ENCODE measurements around the gene DRC3.
"Not testable (repeated sequence)": the region's sequence is repeated elsewhere in the genome, so short reads cannot be mapped to it uniquely, and the experiment has no call there.

DRC3 gene

DNA sequence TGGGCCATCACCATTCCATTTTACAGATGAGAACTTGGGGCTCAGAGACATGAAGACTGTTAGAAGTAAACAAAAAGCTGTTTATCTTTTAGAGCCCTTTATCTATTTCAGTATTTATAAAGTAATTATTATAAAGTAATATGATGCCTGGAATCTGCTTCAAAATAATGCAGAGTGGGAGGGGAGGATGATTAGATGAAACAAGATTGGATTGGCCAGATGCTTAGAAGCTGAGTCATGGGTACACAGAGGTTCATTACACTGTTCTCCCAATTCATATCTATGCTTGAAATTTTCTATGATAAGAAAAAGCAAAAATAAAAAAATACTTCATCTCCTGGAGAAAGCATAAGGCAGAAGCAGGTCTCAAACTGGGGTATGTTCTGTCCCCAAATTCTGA, 29.8 kb upstream of the DRC3 start:
- no peak for DNase-seq

DNA sequence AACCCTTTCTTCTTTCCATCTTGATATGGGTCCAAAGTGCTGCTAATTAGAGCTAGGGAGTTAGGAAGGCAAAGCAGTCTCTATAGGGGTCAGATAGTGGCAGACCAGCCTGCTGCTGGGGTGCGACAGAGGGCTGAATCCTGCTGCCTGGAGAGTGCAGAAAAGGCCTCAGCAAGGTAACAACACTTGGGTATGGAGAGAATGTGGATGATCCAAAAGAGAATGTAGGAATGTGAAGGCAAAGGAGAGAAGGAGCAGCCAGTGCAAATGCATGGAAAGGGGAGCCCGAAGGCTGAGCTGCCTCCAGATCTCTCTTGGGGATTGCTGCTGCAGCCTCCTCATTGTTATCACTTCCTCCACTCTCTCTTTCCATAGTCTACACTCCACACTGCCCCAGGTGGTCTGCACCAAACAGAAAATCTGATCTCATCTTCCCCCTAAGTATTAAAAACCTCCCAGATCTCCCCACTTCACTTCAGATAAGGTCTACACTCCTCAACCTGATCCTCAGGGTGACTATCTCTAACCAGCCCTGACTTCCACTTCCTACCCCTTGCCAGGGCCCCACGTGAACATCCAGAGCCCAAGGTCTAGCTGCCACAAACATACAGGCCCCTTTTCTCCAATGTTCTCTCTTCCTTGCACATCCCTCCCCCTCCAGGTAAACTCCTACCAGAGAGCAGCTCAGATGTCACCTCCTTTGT, 29.2 kb upstream of the DRC3 start:
- DNase-seq: no peak

DNA sequence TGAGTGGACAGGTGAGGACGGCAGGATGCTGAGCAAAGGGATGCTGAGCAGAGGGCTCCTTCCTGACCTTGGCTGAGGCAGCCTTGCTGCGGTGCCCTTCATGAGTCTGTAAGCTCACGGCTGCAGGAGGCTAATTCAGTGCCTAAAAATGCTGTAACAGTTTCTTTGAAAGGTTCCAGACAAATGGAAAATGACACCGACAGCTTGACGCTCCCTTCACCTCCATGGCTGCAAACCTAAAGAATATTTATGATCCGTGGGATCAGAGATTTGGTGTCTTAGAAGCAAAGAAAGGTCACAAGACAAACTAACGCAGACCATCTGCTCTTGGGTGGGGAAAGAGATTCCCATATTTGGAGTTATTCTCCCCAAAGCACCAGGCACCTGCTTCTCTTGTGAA, 28.4 kb upstream of the DRC3 start:
- no peak for DNase-seq

DNA sequence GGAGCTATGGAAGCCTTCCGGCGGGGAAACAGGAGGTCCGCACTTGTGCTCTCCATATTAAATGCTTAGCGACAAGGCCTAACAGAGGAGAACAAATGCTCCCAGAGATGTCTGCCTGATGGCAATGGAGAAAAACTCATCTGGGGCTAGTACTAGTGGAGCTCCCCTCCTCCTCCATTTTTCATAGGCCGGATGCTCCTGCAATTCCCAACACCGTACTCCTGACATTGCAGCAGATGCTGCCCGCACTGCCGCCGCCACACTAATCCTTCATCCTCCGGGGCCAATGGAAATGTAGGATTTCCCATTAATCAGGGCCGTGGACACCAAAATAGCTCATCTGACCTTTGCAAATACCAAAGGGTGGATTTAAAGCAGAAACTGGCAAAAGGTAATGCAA, 27.9 kb upstream of the DRC3 start:
- no peak for DNase-seq

DNA sequence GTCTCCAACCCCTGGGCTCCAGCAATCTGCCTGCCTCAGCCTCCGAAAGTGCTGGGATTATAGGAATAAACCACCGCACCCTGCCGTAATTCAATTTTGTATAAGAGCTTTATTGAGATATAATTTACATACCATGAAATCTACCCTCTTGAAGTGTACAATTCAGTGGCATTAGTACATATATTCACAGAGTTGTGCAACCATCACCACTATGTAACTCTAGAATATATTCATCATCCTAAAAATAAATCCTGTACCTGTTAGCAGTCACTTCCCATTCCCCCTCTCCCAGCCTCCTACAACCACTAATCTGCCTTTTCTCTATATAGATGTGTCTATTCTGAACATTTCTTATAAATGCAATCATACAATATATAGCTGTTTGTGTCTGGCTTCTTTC, 26.6 kb upstream of the DRC3 start:
- no peak for DNase-seq

DNA sequence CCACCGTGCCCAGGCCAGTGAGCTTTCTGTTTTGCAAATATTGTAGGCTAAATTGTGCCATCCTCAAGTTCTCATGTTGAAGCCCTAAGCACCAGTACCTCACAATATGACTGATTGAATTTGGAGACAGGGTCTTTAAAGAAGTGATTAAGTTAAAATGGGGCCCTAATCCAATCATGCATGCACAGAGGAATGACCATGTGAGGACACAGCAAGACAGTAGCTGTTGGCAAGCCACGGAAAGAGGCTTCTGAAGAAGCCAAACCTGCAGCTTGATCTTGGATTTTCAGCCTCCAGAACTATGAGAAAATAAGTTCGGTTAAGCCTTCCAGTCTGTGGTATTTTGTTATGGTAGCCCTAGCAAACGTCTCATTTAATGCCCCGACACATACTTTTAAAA, 25.4 kb upstream of the DRC3 start:
- DNase-seq: no peak

DNA sequence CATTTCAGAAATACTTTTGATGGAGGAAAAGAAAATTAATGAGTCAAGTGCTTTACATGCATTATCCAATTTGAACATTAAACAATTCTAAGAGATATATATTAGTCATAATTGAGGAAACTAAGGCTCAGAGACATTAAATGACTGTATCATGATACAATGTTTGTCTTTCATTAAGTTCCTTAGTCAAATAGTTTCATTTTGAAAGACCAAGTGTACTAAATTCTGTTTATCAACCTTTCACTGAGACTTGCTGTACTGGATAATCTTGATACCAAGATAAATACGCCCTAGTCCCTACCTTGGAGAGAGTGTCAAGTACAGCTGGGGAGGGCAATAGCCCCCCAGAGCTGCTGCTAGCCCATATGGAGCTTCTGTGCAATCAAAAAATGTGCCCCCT, 24.7 kb upstream of the DRC3 start:
- no peak for DNase-seq

DNA sequence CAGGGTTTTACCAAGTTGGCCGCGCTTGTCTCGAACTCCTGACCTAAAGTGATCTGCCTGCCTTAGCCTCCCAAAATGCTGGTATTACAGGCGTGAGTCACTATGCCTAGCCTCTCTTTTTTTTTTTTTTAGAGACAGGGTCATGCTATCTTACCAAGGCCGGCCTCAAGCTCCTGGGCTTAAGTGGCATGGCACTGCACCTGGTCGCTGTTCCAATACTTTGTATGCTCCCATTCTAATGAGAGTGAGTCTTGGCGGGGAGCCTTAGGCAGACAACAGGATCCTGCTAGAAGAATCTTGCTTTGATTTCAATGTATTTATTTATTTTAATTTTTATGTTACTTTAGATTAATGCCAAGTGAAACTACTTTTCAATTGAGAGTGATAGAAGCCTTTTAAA, 22.3 kb upstream of the DRC3 start:
- DNase-seq: no peak

DNA sequence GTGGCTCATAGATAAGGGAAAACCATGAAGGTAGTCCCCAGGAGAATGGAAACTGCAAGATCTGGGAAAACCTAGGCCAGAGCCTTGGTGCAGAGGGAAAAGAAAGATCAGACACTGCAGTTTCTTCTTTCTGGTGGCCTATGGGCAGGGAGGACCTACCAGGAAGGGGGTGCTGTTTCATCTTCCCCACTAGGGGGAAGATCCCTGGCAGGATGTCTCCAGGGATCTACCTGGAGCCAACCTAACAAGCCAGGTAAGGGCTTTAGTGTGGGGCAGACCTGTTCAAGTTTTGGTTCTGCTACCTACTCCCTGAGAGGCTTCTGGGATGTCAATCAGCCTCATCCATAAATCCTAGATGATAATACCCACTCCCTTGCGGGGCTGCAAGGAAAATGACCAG, 21.9 kb upstream of the DRC3 start:
- no peak for DNase-seq

DNA sequence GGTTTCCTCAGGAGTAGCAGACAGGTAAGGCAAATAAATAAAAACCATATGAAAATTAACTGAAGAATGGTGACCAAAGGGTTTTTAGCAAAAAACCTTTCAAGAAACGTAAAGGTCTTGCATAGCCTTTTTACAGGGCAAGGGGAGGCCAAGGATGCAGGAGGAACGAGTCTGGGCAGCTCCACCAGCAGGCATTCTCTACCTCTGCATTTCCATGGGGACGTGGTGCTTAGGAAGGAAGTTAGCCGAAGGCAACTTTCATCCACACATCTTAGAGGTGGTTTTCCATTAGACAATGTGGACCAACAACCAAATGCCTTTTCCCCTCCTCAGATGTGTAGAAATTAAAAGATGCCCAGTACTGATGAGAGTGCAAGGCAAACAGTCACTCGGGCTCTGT, 21.1 kb upstream of the DRC3 start:
- DNase-seq: no peak

DNA sequence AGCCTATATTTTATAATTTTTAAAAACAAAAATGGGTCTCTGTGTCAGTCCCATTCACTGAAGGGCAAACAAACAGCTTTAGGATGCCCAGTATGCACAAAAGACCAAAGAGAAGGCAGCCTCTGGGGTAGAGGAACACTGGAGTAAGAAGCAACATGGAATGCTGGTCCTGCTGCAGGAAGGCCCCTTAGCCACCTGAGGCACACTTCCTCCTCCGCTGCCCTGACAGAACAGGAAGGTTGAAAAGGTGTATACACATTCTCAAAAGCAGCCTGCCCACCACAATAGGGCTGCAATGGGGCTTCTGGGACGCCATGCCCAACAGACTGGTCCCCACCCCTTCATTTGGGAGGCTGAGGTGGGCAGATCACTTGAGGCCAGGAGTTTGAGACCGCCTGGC, 20.0 kb upstream of the DRC3 start:
- no peak for DNase-seq

DNA sequence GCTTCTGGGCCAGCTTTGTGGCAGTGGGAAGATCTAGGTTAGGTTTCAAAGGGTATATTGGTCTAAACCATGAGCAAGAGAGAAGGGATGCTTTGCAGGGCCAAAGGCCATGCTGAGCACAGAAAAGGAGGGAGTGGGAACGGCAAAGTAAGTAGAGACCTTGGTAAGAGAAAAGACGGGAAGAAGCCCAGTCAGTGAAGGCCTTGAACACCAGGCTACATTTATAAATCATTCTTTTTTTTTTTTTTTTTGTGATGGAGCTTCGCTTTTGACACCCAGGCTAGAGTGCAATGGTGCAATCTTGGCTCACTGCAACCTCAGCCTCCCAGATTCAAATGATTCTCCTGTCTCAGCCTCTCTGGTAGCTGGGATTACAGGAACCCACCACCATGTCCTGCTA, 18.6 kb upstream of the DRC3 start:
- no peak for DNase-seq

DNA sequence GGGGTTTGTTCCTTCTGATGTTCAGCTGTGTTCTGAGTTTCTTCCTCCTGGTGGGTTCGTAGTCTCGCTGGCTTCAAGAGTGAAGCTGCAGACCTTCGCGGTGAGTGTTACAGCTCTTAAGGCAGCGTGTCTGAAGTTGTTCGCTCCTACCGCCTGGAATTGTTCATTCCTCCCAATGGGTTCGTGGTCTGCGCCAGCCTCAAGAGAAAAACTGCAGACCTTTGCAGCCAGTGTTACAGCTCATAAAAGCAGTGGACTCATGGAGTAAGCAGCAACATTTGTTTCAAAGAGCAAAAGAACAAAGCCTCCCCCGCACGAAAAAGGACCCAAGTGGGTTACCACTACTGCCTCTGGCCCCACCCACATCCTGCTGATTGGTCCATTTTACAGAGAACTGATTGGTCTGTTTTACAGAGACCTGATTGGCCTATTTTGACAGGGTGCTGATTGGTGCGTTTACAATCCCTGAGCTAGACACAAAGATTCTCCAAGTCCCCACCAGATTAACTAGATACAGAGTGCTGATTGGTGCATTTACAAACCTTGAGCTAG, 16.8 kb upstream of the DRC3 start:
- DNase-seq: not testable (repeated sequence)

DNA sequence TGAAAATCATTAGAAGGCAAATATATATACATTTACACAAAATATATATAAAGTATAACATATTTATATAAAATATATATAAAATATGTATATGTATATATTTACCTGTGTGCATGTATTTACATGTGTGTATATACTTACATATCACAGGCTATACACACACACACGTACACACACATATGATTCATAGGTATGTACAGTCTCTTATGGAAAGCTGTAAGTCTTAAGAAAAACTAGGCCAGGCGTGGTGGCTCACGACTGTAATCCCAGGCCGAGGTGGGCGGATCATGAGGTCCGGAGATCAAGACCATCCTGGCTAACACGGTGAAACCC, 15.1 kb upstream of the DRC3 start:
- no peak for DNase-seq

DNA sequence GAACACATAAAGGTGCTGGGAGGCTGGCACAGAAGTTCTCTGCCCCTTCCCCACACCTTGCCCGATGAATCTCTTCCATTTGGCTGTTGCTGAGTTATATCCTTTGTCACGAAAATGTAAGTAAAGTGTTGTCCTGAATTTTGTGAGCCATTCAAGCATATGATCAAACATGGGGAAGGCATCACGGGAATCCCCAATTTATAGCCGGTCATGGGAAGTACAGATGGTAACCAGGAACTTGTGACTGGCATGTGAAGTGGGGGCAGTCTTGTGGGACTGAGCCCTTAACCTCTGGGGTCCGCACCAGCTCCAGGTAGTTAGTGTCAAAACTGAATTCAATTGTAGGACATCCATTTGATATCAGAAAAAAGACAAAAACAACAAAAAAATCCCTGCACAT, 13.7 kb upstream of the DRC3 start:
- no peak for DNase-seq

DNA sequence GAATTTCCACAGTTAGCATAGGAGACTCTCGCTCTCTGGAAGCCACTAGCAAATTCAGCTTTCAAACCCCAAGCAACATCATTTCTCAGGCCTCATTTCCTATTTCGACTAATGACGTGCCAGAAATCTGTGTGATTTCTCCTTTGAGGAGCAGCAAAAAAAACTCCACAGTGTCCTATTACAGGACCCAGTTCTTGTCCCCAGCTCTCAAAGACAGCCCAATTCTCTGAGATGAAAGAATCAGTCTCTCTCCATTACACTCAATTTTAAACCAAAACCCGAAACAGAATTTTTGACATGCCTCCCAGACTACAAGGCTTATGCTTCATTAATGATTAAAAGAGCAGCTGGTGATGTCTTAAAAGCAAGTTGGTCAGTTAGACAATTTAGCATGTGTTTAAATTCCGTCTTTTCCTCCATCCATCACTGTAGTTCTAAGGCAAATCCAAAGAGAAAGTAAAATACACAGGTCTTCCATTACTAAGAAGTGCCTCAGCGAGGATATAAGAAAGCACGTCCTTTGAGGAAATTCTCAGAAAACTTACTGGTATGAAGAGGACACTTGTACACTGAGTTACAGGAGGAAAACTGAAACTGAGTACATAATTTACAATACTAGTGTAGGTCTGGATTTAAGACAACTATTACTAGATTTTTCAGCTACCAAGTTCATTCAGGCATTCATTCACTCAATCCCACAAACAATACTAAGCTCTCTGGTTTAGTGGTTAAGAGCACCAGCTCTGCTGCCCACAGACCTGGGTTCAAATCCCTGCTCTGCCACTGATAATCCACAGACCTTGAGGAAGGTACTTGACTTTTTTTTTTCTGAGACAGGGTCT, 12.9 kb upstream of the DRC3 start:
- DNase-seq: no peak

DNA sequence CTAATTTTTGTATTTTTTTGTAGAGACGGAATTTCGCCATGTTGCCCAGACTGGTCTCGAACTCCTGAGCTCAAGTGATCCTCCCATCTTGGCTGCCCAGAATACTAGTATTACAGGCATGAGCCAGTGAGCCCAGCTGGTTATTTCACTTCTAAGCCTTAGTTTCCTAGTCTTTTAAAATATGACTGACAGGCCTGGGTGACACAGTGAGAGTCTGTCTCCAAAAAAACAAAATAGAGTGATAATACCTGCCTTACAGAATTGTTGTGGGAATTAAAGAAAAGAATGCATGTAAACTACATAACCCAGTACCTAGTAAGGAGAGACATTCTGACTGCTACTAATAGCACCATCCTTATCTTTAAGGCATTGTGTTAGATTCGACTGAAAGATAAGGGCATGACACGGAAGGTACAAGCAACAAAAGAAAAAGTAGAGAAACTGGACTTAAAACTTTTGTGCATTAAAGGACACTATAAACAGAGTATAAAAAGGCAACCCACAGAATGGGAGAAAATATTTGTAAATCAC, 12.1 kb upstream of the DRC3 start:
- no peak for DNase-seq

DNA sequence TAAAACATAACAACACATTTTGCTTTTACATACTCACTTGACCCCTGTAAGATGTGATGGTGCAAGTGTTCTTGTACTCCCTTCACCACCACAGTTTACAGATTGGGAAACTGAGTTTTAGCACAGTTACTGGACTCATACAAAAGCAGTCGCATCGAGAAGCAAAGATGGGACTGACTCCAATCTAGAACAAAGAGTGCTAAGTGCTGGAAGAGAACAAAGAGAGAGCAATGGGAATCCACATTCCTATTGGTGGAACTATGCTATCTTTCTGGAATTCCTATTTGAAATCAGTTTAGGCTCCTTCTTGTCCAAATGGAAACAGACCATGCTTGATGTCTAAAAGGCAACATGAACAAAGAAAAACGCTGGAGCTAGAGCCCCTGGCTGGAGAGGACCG, 9.6 kb upstream of the DRC3 start:
- DNase-seq: no peak

DNA sequence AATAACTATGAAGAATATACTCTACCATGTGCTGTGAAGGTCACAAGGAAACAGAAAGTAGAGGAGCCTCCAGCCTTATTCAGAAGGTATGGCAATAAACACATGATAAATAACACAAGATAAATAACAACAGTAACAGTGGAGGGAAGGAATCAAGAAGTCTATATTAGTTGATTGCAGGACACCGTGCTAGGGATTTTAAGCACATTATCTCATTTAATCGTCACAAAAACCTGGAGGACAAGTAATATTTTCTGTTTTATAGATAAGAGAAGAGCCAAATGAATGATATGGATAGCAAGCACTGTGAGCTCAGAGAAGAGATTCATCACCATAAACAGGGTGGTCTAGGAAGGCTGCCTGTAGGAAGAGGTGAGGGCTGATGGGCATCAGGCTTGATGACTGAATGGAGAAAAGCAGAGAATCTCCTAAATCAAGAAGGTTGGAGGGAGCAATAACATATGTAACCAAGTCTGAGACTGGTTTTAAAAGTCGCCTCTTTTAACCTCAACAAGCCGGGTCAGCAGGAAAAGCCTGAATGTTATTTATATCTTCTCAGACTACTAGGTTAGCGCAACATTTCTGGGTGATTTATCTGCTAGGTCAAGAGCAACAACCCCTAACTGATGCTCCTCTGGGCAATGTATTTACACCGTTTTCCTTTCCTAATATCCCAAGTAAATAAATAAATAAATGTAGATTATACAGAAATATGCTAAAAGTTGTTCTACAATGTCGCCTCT, 8.8 kb upstream of the DRC3 start:
- DNase-seq: no peak

DNA sequence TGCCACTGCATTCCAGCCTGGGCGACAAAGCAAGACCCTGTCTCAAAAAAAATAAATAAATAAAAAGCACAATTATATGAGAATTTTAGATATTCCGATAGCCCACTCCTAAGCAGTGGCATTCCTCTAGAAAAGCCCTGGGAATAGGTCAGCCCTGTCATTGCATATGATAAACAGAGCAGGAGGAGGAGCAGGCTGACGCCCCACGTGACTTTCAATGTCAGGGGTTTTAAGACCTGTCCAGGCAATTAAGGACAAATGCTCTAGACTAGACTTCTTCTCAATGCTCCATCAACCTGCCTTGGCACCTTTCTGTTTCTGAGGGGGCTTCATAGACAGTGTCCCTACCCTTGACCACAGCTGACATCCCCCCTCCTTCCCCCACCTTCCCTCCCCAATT, 8.0 kb upstream of the DRC3 start:
- DNase-seq: no peak

DNA sequence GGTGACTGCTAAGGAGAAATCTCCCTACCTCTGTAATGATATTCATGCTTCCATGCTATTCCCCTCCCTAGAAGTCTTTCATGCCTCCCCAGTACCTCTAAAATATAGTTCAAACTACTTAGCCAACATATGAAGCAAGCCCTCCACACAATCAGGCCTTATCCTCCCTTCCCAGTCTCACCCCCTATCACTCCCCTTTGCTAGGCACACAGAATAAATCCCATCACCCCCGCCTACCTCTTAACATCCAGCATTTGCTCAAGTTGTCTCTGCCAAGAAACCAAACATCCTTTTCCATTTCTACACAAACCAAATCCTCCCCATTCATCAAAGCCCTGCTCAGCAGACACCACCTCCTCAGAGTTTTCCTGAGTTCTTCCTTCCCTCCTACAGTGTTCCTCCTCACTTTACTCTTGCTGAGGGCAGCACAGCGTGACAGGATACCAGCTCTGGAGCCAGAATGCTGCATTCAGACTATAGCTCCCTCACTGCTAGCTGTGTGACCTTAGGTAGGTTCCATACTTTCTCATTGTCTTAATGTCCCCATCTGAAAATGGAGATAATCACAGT, 7.4 kb upstream of the DRC3 start:
- no peak for DNase-seq

DNA sequence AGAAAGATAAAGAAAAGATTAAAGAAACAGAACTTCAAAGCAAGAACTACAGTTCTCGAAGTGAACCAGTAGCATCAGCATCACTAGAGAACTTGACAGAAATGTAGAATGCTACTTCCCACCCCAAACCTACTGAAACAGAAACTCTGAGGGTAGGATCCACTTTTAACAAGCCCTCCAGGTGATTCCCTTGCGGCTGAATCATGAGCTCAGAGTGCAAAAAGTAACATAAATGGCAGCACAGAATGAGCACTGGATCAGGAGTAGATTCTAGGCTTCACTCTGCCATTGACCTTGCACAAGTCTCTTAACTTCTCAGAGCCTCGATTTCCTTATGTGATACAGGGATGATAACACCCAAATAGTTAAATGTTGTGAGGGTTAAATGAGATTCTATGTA, 6.3 kb upstream of the DRC3 start:
- DNase-seq: no peak

DNA sequence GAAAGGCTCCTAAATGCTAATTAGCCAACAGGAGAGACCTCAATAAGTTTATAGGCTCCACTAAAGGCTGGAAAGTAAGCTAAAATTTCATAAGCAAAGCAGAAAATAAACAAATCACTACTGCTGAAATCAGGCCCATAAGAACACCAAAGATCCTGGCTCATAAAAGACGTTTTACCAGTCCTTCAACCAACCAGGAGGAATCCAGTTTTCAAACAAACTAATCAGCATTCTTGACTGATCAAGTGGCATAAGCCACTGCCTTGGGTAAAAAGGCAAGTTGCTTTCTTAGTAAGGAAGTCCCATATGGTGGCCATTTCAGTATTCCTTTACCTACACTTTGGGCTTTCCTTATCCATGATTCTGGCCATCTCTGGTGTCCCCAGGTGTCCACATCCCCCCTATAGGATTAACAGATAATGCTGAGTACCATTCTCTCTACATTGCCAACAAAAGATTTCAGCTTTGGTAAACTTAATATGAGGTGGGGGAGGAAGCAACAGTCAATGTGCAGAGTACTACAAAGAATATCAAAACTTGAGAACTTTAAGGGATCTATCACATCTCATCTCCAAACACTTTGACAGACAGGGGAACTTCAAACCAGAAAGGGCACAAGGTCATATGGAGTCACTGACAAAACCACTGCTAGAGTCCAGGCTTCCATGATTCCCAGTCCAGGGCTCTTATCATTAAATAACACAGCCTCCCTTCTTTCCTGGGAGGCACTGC, 1.8 kb upstream of the DRC3 start:
- DNase-seq: no peak
